Suppressor macrophage (primary cell): Measurements from ENCODE around the gene PFKM.

Experiments used
- DNase-seq, 4 experiments: peaks; one replicate each; pipeline ENCODE4 v3.0.0-alpha.2; 2020 to 2022

Gene PFKM

DNA sequence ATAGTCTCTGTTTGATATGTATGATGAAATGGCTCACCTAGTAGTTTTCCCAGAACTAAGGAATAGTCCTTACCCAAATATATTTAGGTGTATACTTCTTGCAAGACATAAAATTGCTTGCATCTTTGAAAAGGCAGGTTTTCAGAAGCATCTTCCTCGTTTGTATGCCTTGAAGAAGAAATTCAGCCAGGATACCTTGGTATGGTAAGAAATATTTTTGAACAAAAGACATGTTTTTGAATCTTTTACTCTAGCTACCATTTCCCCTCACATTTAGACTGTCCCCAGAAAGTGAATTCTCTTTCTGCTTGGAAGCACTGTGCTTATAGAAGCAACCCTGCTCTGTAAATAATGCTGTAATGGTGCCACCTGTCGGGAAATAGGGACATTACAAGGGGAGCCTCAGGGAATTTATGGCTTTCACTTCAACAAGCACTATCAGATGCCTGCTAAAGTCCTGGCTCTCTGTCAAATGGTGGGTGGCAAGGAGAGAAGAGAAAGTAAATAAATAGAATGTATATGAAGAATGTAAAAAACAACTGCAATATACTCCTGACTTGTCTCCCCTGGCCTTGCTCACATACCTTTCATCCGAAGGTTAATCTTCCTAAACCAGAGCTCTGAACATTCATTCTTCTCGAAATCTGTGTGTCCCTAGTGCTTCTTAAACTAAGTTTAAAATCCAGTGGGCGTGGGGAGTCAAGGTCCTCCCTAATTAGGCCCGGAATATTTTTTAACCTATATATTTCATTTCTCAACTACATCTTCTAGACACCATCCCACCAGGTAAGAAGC, 70.4 kb downstream of the PFKM start:
- peak; percentile 75 to 87 (median 76) for DNase-seq

DNA sequence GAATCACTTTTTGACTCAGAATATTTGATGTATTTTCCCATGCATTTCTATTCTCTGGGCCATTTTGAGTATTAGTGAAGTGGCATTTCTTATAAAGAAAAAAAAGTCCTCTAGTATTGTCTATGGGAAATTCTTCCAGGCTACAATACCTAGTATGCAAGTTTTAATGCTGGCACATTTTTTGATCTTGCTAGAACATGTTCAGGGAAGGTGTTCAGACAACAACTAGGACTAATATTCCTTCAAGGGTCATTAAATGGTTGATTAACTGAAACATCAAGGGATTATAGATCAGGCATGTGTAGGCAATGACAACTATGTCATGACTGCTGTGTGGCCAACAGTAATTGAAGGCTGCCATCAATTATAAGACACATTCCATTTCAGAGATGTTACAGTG, 71.9 kb downstream of the PFKM start:
- DNase-seq: no peak

DNA sequence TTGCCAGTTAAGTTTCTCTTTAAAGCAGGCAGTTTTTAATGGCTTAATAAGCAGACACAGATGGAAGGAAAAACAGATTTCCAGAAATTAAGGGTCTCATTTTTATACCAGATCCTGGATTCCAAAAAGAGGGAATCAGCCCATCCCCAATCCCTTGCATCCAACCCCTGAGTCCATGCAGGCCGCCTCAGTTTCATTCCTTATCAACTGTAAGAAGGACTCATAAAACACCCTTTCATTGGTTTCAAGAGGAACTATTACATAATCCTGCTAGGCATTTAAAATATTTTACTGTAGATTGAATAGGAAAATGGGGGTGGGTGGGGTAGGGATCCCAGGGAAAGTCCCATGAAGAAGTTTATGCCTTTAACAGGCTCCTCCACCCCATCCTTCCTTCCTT, 73.7 kb downstream of the PFKM start:
- no peak for DNase-seq

DNA sequence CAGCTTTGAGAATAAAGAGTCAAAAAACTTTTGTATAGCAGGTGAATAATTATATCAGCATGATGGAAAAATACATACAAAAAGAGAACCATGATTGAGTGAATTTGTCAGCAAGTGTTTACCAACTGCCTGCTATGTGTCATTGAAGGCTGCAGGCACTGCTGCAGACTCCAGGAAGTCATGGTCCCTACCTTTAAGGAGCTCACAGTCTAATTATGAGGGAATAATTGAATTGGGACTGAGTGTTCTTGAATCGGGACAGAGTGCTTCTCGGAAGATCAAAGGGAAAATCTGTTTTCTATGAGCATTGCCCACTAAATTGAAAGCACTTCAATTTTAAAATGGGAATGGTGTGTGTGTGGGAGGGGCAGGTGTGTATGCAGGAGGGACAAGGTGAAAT, 74.5 kb downstream of the PFKM start:
- DNase-seq: no peak

DNA sequence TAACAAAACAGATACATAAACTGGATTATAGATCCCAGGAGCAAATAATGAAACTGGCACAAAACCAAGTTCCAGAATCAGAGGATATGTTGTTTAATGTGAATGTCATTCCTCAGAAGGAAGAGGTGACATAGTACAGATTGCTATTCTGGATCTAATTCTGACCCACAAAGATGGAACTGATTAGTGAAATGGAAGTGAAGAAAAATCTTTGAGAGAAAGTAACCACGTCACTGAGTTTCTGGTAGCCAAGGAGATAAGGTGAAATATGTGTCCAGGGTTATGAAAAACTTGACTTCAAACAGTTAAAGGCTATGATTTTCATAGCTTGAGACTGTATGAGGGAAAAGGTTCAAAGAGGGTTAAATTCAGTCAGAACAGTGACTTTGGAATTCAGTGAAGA, 75.6 kb downstream of the PFKM start:
- no peak for DNase-seq
